Endodermal cell (in vitro differentiated cells): Measurements from ENCODE around the gene PKD2. TPM values are rescaled to one million over a fixed set of nuclear protein-coding genes. Genes with fewer than 3 reads are reported as not detected.
A peak's percentile ranks its signal among the peaks of the same experiment; 100 is the strongest.

Experiments used
- DNase-seq: peaks from one replicate; pipeline ENCODE4 v3.0.0-alpha.2; 2017
- H3K27ac ChIP-seq: 2 replicates; pipeline ENCODE4 v1.5.1; 2013; ENCODE audit warnings: mild to moderate bottlenecking, low read depth, low read length, moderate library complexity
- H3K27me3 ChIP-seq: 2 replicates; pipeline ENCODE4 v1.6.1; 2013; ENCODE audit warnings: mild to moderate bottlenecking, low read length, moderate library complexity; ENCODE audit not compliant: insufficient read depth, control insufficient read depth, poor library complexity, severe bottlenecking
- H3K36me3 ChIP-seq: 2 replicates; pipeline ENCODE4 v1.7.0; 2013; ENCODE audit warnings: mild to moderate bottlenecking, low read length, moderate library complexity; ENCODE audit not compliant: control insufficient read depth, insufficient read depth
- H3K4me1 ChIP-seq: one replicate; pipeline ENCODE4 v1.7.0; 2013; ENCODE audit warnings: low read length; ENCODE audit not compliant: control insufficient read depth, insufficient read depth
- H3K4me3 ChIP-seq: 2 replicates; pipeline ENCODE4 v1.5.1; 2013; ENCODE audit warnings: mild to moderate bottlenecking, low read length, moderate library complexity
- H3K9ac ChIP-seq: 2 replicates; pipeline ENCODE4 v1.6.1; 2013; ENCODE audit warnings: mild to moderate bottlenecking, low read length, moderate library complexity; ENCODE audit not compliant: poor library complexity, severe bottlenecking; ENCODE audit errors: extremely low read depth
- H3K9me3 ChIP-seq: 2 replicates; pipeline ENCODE4 v1.6.1; 2013; ENCODE audit warnings: mild to moderate bottlenecking, low read length, moderate library complexity; ENCODE audit not compliant: control insufficient read depth
- H3K27ac Mint-ChIP-seq: 2 replicates; pipeline ENCODE4 v1.8.0; 2020; ENCODE audit warnings: mixed read lengths
- H3K27me3 Mint-ChIP-seq: 2 replicates; pipeline ENCODE4 v1.8.0; 2021; ENCODE audit warnings: mild to moderate bottlenecking, mixed read lengths; ENCODE audit not compliant: insufficient read depth
- H3K36me3 Mint-ChIP-seq: 2 replicates; pipeline ENCODE4 v1.8.0; 2020; ENCODE audit warnings: low read depth, mixed read lengths
- H3K4me1 Mint-ChIP-seq: 2 replicates; pipeline ENCODE4 v1.8.0; 2020; ENCODE audit warnings: mixed read lengths
- H3K4me3 Mint-ChIP-seq: 2 replicates; pipeline ENCODE4 v1.8.0; 2020; ENCODE audit warnings: mild to moderate bottlenecking, moderate library complexity, mixed read lengths
- H3K9me3 Mint-ChIP-seq: 2 replicates; pipeline ENCODE4 v1.8.0; 2020; ENCODE audit warnings: mild to moderate bottlenecking, mixed read lengths
- CTCF ChIP-seq: fragments of 200-600 bp; sonication (generic); conservative IDR thresholded peaks from 2 replicates; pipeline ENCODE4 v1.5.0; 2021; ENCODE audit warnings: antibody characterized with exemption, mild to moderate bottlenecking
- WGBS, 2 experiments: methylation state at CpG; one replicate each; pipeline versions ENCODE4 v1.1.5 to v1.1.7; 2013; ENCODE audit warnings: missing lambda C conversion rate in 2 of 2, mixed read lengths in 1 of 2; ENCODE audit not compliant: insufficient coverage in 1 of 2, insufficient read length in 1 of 2; 5-methylcytosine and 5-hydroxymethylcytosine counted together
- total RNA-seq, 2 donors: library from RNA; stranded (reverse); fragmentation: NEBNext Ultra II Directional in 1 of 2; extraction: Animal tissue kit (Norgen Biotek cat#: 25700) in 1 of 2; gene quantifications; 2 replicates in 1 of 2; 3 replicates in 1 of 2; pipeline ENCODE4 v1.2.1, GENCODE V29; 2021

The PKD2 gene
- total RNA-seq, 2 donors from 2014 or later: 31.4 to 34.2 TPM

GRCh38 chr4:88027611-88028608 is 20.5 kb downstream of the PKD2 start:
- Histone ChIP-seq H3K9ac (no peak overlapping the region), H3K27me3 (no peaks in the 10 kb centered on the region), H3K4me3 (no peak overlapping the region), H3K9me3 (peaks cover 31% of the 10 kb centered on the region), H3K27ac (no peak overlapping the region), H3K4me1 (no peaks in the 10 kb centered on the region), H3K36me3 (peaks cover 51% of the 10 kb centered on the region)
- H3K36me3 Mint-ChIP-seq: peaks cover 70% of the 10 kb centered on the region
- no peak overlapping the region for H3K4me3 Mint-ChIP-seq
- no peak for TF ChIP-seq CTCF
- H3K27ac Mint-ChIP-seq: peak overlapping the region; percentile 4
- H3K4me1 Mint-ChIP-seq: peaks cover 6% of the 10 kb centered on the region
- peaks cover 36% of the 10 kb centered on the region for H3K9me3 Mint-ChIP-seq
- no peak for DNase-seq
- 85 to 93% methylated on average over 3 to 4 of the region's 4 CpGs for WGBS, 2 experiments
- H3K27me3 Mint-ChIP-seq: no peaks in the 10 kb centered on the region

- H3K36me3 Mint-ChIP-seq: peaks cover 65% of the 10 kb centered on the region
- no peaks in the 10 kb centered on the region for H3K27me3 Mint-ChIP-seq
- Histone ChIP-seq H3K4me1 (no peaks in the 10 kb centered on the region), H3K36me3 (peaks cover 46% of the 10 kb centered on the region), H3K27ac (no peak overlapping the region), H3K27me3 (no peaks in the 10 kb centered on the region), H3K9me3 (peaks cover 31% of the 10 kb centered on the region), H3K9ac (no peak overlapping the region), H3K4me3 (no peak overlapping the region)
- DNase-seq: no peak
- peaks cover 6% of the 10 kb centered on the region for H3K4me1 Mint-ChIP-seq
- TF ChIP-seq CTCF: no peak
- peaks cover 33% of the 10 kb centered on the region for H3K9me3 Mint-ChIP-seq
- 95 to 96% methylated on average over 3 of the region's 3 CpGs for WGBS, 2 experiments
- no peak overlapping the region for H3K27ac Mint-ChIP-seq
- no peak overlapping the region for H3K4me3 Mint-ChIP-seq
These were observed 21.5 kb downstream of the PKD2 start for GRCh38 chr4:88028946-88029345.

GRCh38 chr4:88029556-88029955 is 22.1 kb downstream of the PKD2 start:
- peaks cover 28% of the 10 kb centered on the region for H3K9me3 Mint-ChIP-seq

More at GRCh38 chr4:88029556-88029955, 22.1 kb downstream of the PKD2 start:
- no peak overlapping the region for H3K4me3 ChIP-seq
- H3K9ac ChIP-seq: no peak overlapping the region
- H3K27me3 ChIP-seq: no peaks in the 10 kb centered on the region
- no peaks in the 10 kb centered on the region for H3K4me1 ChIP-seq
- 80 to 92% methylated on average over 1 to 3 of the region's 3 CpGs for WGBS, 2 experiments
- Mint-ChIP-seq H3K36me3 (peaks cover 61% of the 10 kb centered on the region), H3K27ac (no peak overlapping the region), H3K27me3 (no peaks in the 10 kb centered on the region), H3K4me1 (peaks cover 6% of the 10 kb centered on the region), H3K4me3 (no peak overlapping the region)
- no peak for DNase-seq
- H3K27ac ChIP-seq: no peak overlapping the region
- peaks cover 45% of the 10 kb centered on the region for H3K36me3 ChIP-seq
- peaks cover 29% of the 10 kb centered on the region for H3K9me3 ChIP-seq
- TF ChIP-seq CTCF: no peak
